Endothelial cell of umbilical vein (primary cell): ENCODE measurements around the gene DIAPH2. TPM values are rescaled to one million over a fixed set of nuclear protein-coding genes. Genes with fewer than 3 reads are reported as not detected.

Experiments used
- BruUV-seq: library from RNA; stranded (reverse); fragments of 400-500 nt; replicated peaks from 2 replicates; lab custom pipeline; 2021; lab: Mats Ljungman, UMichigan
- CTCF ChIA-PET: fragments of 300-600, 350-600 bp; sonication (Branson Sonifier 250); formaldehyde crosslinking; loops from one replicate; lab custom pipeline; 2021; ENCODE audit warnings: antibody characterized with exemption, inconsistent platforms; lab: Charles Lee
- POLR2A ChIA-PET: fragments of 300-600, 350-600 bp; sonication (Branson Sonifier 250); formaldehyde crosslinking; loops from one replicate; lab custom pipeline; 2021; ENCODE audit warnings: antibody characterized with exemption, inconsistent platforms; lab: Charles Lee
- DNase-seq: peaks from one replicate; pipeline ENCODE4 v3.0.0-alpha.2; 2011; ENCODE audit warnings: low read depth, low spot score
- FAIRE-seq: peaks from 2 replicates; lab custom pipeline; 2011; peaks lifted over from hg19 to GRCh38; lab: Jason Lieb, UNC
- H2AFZ ChIP-seq: 2 replicates; pipeline ENCODE4 v1.6.0; 2012; ENCODE audit warnings: low read depth, low read length, control low read depth, inconsistent platforms
- H3K27ac ChIP-seq: 2 replicates; pipeline ENCODE4 v1.5.1; 2011; ENCODE audit warnings: low read depth, mild to moderate bottlenecking, control low read depth, low read length, moderate library complexity; ENCODE audit not compliant: insufficient read depth
- H3K27me3 ChIP-seq, 2 experiments: 2 replicates each; pipeline versions ENCODE4 v1.6.0 to v1.6.1; 2011; ENCODE audit warnings: low read length in 2 of 2, mixed read lengths in 1 of 2; ENCODE audit not compliant: control insufficient read depth in 2 of 2, insufficient read depth in 2 of 2
- H3K36me3 ChIP-seq, 2 experiments: 2 replicates in 1 of 2; 3 replicates in 1 of 2; pipeline ENCODE4 v1.5.1; 2011; ENCODE audit warnings: low read length in 2 of 2, mild to moderate bottlenecking in 1 of 2, moderate library complexity in 1 of 2; ENCODE audit not compliant: control insufficient read depth in 2 of 2, insufficient read depth in 2 of 2; ENCODE audit errors: extremely low read depth in 1 of 2
- H3K4me1 ChIP-seq: 3 replicates; pipeline ENCODE4 v1.5.1; 2011; ENCODE audit warnings: mild to moderate bottlenecking, low read length; ENCODE audit not compliant: control insufficient read depth, insufficient read depth; ENCODE audit errors: extremely low read depth
- H3K4me2 ChIP-seq: 2 replicates; pipeline ENCODE4 v1.6.1; 2011; ENCODE audit warnings: low read length, control low read depth, mixed read lengths; ENCODE audit not compliant: insufficient read depth
- H3K4me3 ChIP-seq, 3 experiments: fragments of 200-600 bp in 1 of 3; sonication (generic), shearing (Covaris generic) in 1 of 3; replicated peaks in 1 of 3; 2 replicates each; pipeline ENCODE4 v1.5.1; 2011 to 2016; ENCODE audit warnings: control low read depth in 3 of 3, low read length in 3 of 3, mild to moderate bottlenecking in 2 of 3, inconsistent platforms in 1 of 3, low read depth in 1 of 3, moderate library complexity in 1 of 3; ENCODE audit not compliant: insufficient read depth in 1 of 3
- H3K79me2 ChIP-seq: 2 replicates; pipeline ENCODE4 v1.6.0; 2012; ENCODE audit warnings: low read length, inconsistent platforms; ENCODE audit not compliant: control insufficient read depth, insufficient read depth
- H3K9ac ChIP-seq: replicated peaks from 2 replicates; pipeline ENCODE3; 2011; ENCODE audit warnings: low read length, control low read depth; ENCODE audit not compliant: insufficient read depth; ENCODE audit errors: extremely low read depth
- H3K9me1 ChIP-seq: replicated peaks from 3 replicates; pipeline ENCODE4 v1.6.0; 2011; ENCODE audit warnings: mild to moderate bottlenecking, low read length; ENCODE audit not compliant: control insufficient read depth, insufficient read depth; ENCODE audit errors: extremely low read depth
- H3K9me3 ChIP-seq: replicated peaks from 2 replicates; pipeline ENCODE4 v1.5.1; 2012; ENCODE audit warnings: low read length, inconsistent platforms; ENCODE audit not compliant: control insufficient read depth, insufficient read depth
- H4K20me1 ChIP-seq: replicated peaks from 2 replicates; pipeline ENCODE3; 2011; ENCODE audit warnings: mild to moderate bottlenecking, low read length; ENCODE audit not compliant: control insufficient read depth, insufficient read depth; ENCODE audit errors: extremely low read depth
- EZH2 ChIP-seq: IDR thresholded peaks from 2 replicates; pipeline ENCODE4 v1.6.1; 2012; ENCODE audit warnings: borderline replicate concordance, low read depth, mild to moderate bottlenecking, moderate library complexity, low read length, inconsistent platforms; ENCODE audit not compliant: severe bottlenecking
- FOS ChIP-seq: IDR thresholded peaks from 2 replicates; pipeline ENCODE4 v1.6.1; 2011; ENCODE audit warnings: mild to moderate bottlenecking, low read length, moderate library complexity, borderline replicate concordance; ENCODE audit not compliant: insufficient read depth
- GATA2 ChIP-seq: IDR thresholded peaks from 2 replicates; pipeline ENCODE4 v1.7.0; 2011; ENCODE audit warnings: low read depth, mild to moderate bottlenecking, moderate library complexity, mixed read lengths, low read length; ENCODE audit not compliant: insufficient read length, insufficient read depth
- JUN ChIP-seq: IDR thresholded peaks from 2 replicates; pipeline ENCODE4 v1.6.1; 2011; ENCODE audit warnings: borderline replicate concordance, low read depth; ENCODE audit not compliant: insufficient read length, insufficient read depth
- MYC ChIP-seq: IDR thresholded peaks from one replicate; pipeline ENCODE4 v1.6.1; 2011; ENCODE audit warnings: mild to moderate bottlenecking, low read depth, low read length
- POLR2A ChIP-seq: IDR thresholded peaks from 2 replicates; pipeline ENCODE4 v1.6.1; 2012; ENCODE audit warnings: low read depth, mild to moderate bottlenecking, control low read depth, low read length
- POLR2AphosphoS5 ChIP-seq: IDR thresholded peaks from 2 replicates; pipeline ENCODE4 v1.6.1; 2012; ENCODE audit warnings: low read depth, mild to moderate bottlenecking, control low read depth, low read length, moderate library complexity; ENCODE audit not compliant: insufficient read depth
- dilution Hi-C: fragments of 300-500 bp; cut with MboI; formaldehyde crosslinking; loops from one replicate; pipeline ENCODE4 v1.15.0; 2019; ENCODE audit warnings: low sequenced_read_pairs; ENCODE audit not compliant: extremely low pct_ligation_motif_present
- intact Hi-C: fragments of 100-400 bp; cut with micrococcal nuclease; formaldehyde crosslinking; loops from one replicate; pipeline ENCODE4 v1.10.0; 2022
- polyA plus RNA-seq, 4 experiments: library from polyadenylated mRNA; depleted of rRNA in 3 of 4; stranded (reverse) in 3 of 4; unstranded in 1 of 4; fragments of >200 nt; gene quantifications; 2 replicates each; pipeline versions ENCODE4 v1.2.1 to v1.2.3, GENCODE V29; 2011 to 2012; ENCODE audit warnings: missing spikeins in 1 of 4
- total RNA-seq: library from RNA; stranded (reverse); gene quantifications from 2 replicates; pipeline ENCODE4 v1.2.3, GENCODE V29; 2021
- TF ChIP-seq, protein P1 (sequence below), 2 donors: IDR thresholded peaks; 1 replicate in 1 of 2; 2 replicates in 1 of 2; pipeline ENCODE4 v1.5.1; 2011; ENCODE audit warnings: low read length in 2 of 2, mild to moderate bottlenecking in 2 of 2, moderate library complexity in 2 of 2, control low read depth in 1 of 2, inconsistent platforms in 1 of 2, low read depth in 1 of 2; ENCODE audit not compliant: insufficient read depth in 1 of 2; ENCODE audit errors: extremely low read depth in 1 of 2
- TF ChIP-seq, protein P2 (sequence below): IDR thresholded peaks from 2 replicates; pipeline ENCODE4 v1.6.1; 2011; ENCODE audit not compliant: insufficient read depth, insufficient read length

DIAPH2 gene
- total and polyA plus RNA-seq, 2 donors (not counting 3 experiments of a cell fraction or from before 2014, with no cell fraction given) = 3.0 to 30.0 TPM

DNA sequence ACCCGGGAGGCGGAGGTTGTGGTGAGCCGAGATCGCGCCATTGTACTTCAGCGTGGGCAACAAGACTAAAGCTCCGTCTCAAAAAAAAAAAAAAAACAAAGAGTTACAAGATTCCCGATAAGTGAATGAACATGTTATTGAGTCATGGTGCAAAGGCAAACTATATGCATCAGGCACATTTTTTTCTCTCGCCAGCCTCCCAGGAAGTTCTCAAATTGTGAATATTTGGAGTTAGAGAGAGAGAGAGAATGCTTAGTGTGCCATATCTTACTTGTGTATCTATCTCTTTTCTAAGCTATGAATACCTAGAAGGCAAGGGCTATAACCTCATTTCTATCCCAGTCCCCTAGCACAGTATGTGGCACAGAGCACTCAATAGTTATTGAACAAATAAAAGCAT lies 599.9 kb downstream of the DIAPH2 start:
- no peaks in the 10 kb centered on the region for H3K36me3 ChIP-seq
- no peaks in the 10 kb centered on the region for H3K4me1 ChIP-seq
- no peak overlapping the region for H3K27ac ChIP-seq
- no peak overlapping the region for H3K4me3 ChIP-seq
- DNase-seq (no peak), FAIRE-seq (no peak)
- H3K9me3 ChIP-seq = no peaks in the 10 kb centered on the region
- H2AFZ ChIP-seq = no peak overlapping the region
- H3K27me3 ChIP-seq = no peaks in the 10 kb centered on the region
- no peaks in the 10 kb centered on the region for H4K20me1 ChIP-seq
- H3K4me2 ChIP-seq = no peak overlapping the region
- TF ChIP-seq, protein P1, sequence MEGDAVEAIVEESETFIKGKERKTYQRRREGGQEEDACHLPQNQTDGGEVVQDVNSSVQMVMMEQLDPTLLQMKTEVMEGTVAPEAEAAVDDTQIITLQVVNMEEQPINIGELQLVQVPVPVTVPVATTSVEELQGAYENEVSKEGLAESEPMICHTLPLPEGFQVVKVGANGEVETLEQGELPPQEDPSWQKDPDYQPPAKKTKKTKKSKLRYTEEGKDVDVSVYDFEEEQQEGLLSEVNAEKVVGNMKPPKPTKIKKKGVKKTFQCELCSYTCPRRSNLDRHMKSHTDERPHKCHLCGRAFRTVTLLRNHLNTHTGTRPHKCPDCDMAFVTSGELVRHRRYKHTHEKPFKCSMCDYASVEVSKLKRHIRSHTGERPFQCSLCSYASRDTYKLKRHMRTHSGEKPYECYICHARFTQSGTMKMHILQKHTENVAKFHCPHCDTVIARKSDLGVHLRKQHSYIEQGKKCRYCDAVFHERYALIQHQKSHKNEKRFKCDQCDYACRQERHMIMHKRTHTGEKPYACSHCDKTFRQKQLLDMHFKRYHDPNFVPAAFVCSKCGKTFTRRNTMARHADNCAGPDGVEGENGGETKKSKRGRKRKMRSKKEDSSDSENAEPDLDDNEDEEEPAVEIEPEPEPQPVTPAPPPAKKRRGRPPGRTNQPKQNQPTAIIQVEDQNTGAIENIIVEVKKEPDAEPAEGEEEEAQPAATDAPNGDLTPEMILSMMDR (IDR thresholded peaks at IDR 0.05; ENCODE audit: extremely low read depth in 1 of 2, insufficient read depth in 1 of 2, low read depth in 1 of 2, low read length in 2 of 2) = no peak
- no peak for TF ChIP-seq MYC
- no peak for TF ChIP-seq GATA2
- TF ChIP-seq, protein P2, sequence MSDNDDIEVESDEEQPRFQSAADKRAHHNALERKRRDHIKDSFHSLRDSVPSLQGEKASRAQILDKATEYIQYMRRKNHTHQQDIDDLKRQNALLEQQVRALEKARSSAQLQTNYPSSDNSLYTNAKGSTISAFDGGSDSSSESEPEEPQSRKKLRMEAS = no peak
- no peak for TF ChIP-seq JUN
- H3K9ac ChIP-seq = no peak overlapping the region
- ChIA-PET POLR2A (no interaction called here), CTCF (no interaction called here)
- no peaks in the 10 kb centered on the region for H3K79me2 ChIP-seq
- dilution Hi-C loops (no loop called here), intact Hi-C loops (no loop called here)
- no peaks in the 10 kb centered on the region for H3K9me1 ChIP-seq
- no TSS peak for BruUV-seq

DNA sequence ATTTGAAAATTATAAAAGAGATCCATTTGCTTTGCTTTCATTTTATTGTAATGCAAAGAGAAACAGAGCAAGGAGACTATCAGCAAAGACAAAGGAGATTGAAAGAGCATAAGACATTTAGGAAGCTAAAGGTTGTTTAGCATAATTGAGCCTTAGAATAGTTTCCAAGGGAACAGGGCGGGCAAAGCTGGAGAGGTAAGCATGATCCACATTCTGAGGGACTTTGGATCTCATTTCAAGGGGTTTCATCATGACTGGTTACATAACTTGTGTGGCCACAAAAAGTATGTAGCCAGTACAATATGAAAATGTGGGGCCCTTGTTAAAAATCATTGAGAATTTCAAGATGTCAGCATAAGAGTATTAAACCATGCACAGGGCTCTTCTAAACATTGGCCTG lies 605.6 kb downstream of the DIAPH2 start:
- no peak overlapping the region for H2AFZ ChIP-seq
- ChIA-PET CTCF (no interaction called here), POLR2A (no interaction called here)
- no peaks in the 10 kb centered on the region for H3K4me1 ChIP-seq
- dilution Hi-C loops = no loop called here
- intact Hi-C loops = no loop called here
- H3K36me3 ChIP-seq = no peaks in the 10 kb centered on the region
- FAIRE-seq = no peak
- H3K9me1 ChIP-seq = no peaks in the 10 kb centered on the region
- no peak overlapping the region for H3K4me2 ChIP-seq
- no peak overlapping the region for H3K4me3 ChIP-seq
- no peaks in the 10 kb centered on the region for H3K27me3 ChIP-seq
- TF ChIP-seq FOS (no peak), EZH2 (no peak), MYC (no peak), GATA2 (no peak), POLR2AphosphoS5 (no peak), JUN (no peak), POLR2A (no peak)
- TF ChIP-seq, protein P1 (IDR thresholded peaks at IDR 0.05; ENCODE audit: extremely low read depth in 1 of 2, insufficient read depth in 1 of 2, low read depth in 1 of 2, low read length in 2 of 2) = no peak
- TF ChIP-seq, protein P2 = no peak
- H3K27ac ChIP-seq = no peak overlapping the region
- H4K20me1 ChIP-seq = no peaks in the 10 kb centered on the region
- no peaks in the 10 kb centered on the region for H3K79me2 ChIP-seq
- no peaks in the 10 kb centered on the region for H3K9me3 ChIP-seq
- BruUV-seq = no TSS peak
- DNase-seq = no peak
- no peak overlapping the region for H3K9ac ChIP-seq
